ENCODE results near the gene DDX6. TPM values are rescaled to one million over a fixed set of nuclear protein-coding genes. Genes with fewer than 3 reads are reported as not detected.
A peak's percentile ranks its signal among the peaks of the same experiment; 100 is the strongest.
"Not testable (repeated sequence)": the region's sequence is repeated elsewhere in the genome, so short reads cannot be mapped to it uniquely, and the experiment has no call there.

DDX6 gene
- total RNA-seq, 4 donors from 2014 or later: 63.0 to 295 (median 118) TPM

GRCh38 chr11:118714816-118715215 lies 76.1 kb downstream of the DDX6 start:
- H3K4me3 ChIP-seq: no peak overlapping the region
- H3K27me3 ChIP-seq: no peaks in the 10 kb centered on the region
- no peaks in the 10 kb centered on the region for H3K4me1 ChIP-seq
- intact Hi-C loops (cut with DNase I; ENCODE audit: low total_unique reads): no loop called here
- H3K9me3 ChIP-seq: no peaks in the 10 kb centered on the region
- TF ChIP-seq POLR2A (IDR thresholded peaks at IDR 0.05) (no peak), CTCF (IDR thresholded peaks at IDR 0.05) (no peak)
- peak overlapping the region; percentile 42 to 58 for H3K27ac ChIP-seq
- H3K36me3 ChIP-seq: no peaks in the 10 kb centered on the region
- no peak for DNase-seq

- intact Hi-C loops (cut with DNase I; ENCODE audit: low total_unique reads); H3K36me3 ChIP-seq; H3K27ac ChIP-seq; DNase-seq; H3K4me3 ChIP-seq; H3K4me1 ChIP-seq; H3K9me3 ChIP-seq; H3K27me3 ChIP-seq: not testable (repeated sequence)
These were observed 76.5 kb downstream of the DDX6 start for GRCh38 chr11:118714416-118714815.

- no peaks in the 10 kb centered on the region for H3K4me1 ChIP-seq
- no peaks in the 10 kb centered on the region for H3K27me3 ChIP-seq
- TF ChIP-seq POLR2A (IDR thresholded peaks at IDR 0.05) (no peak), CTCF (IDR thresholded peaks at IDR 0.05) (no peak)
- no peak overlapping the region for H3K27ac ChIP-seq
- H3K4me3 ChIP-seq: no peak overlapping the region
- DNase-seq: no peak
- no peaks in the 10 kb centered on the region for H3K9me3 ChIP-seq
- intact Hi-C loops (cut with DNase I; ENCODE audit: low total_unique reads): no loop called here
- no peaks in the 10 kb centered on the region for H3K36me3 ChIP-seq
These were observed 82.7 kb downstream of the DDX6 start for GRCh38 chr11:118708296-118708695.

- no peak for DNase-seq
- TF ChIP-seq CTCF (IDR thresholded peaks at IDR 0.05): no peak
- no peak for TF ChIP-seq POLR2A (IDR thresholded peaks at IDR 0.05)
- Histone ChIP-seq H3K4me1 (no peaks in the 10 kb centered on the region), H3K4me3 (no peak overlapping the region), H3K27me3 (no peaks in the 10 kb centered on the region), H3K27ac (no peak overlapping the region), H3K9me3 (no peaks in the 10 kb centered on the region), H3K36me3 (no peaks in the 10 kb centered on the region)
- intact Hi-C loops (cut with DNase I; ENCODE audit: low total_unique reads): no loop called here
These were observed 84.5 kb downstream of the DDX6 start for GRCh38 chr11:118706546-118706825.

GRCh38 chr11:118705791-118706545 lies 85.0 kb downstream of the DDX6 start:
- H3K36me3 ChIP-seq: no peaks in the 10 kb centered on the region
- H3K4me3 ChIP-seq: no peak overlapping the region
- no peaks in the 10 kb centered on the region for H3K27me3 ChIP-seq
- TF ChIP-seq CTCF (IDR thresholded peaks at IDR 0.05) (no peak), POLR2A (IDR thresholded peaks at IDR 0.05) (no peak)
- H3K27ac ChIP-seq: no peak overlapping the region
- H3K9me3 ChIP-seq: no peaks in the 10 kb centered on the region
- H3K4me1 ChIP-seq: no peaks in the 10 kb centered on the region
- DNase-seq: no peak
- intact Hi-C loops (cut with DNase I; ENCODE audit: low total_unique reads): no loop called here

Measured in uterus (tissue), 4 donors.